ENCODE results near the gene KRTAP5-5.
"Not testable (repeated sequence)": the region's sequence is repeated elsewhere in the genome, so short reads cannot be mapped to it uniquely, and the experiment has no call there.

Gene KRTAP5-5

GRCh38 chr11:1660111-1660867, 30.7 kb downstream of the KRTAP5-5 start:
- no peak for DNase-seq

DNA sequence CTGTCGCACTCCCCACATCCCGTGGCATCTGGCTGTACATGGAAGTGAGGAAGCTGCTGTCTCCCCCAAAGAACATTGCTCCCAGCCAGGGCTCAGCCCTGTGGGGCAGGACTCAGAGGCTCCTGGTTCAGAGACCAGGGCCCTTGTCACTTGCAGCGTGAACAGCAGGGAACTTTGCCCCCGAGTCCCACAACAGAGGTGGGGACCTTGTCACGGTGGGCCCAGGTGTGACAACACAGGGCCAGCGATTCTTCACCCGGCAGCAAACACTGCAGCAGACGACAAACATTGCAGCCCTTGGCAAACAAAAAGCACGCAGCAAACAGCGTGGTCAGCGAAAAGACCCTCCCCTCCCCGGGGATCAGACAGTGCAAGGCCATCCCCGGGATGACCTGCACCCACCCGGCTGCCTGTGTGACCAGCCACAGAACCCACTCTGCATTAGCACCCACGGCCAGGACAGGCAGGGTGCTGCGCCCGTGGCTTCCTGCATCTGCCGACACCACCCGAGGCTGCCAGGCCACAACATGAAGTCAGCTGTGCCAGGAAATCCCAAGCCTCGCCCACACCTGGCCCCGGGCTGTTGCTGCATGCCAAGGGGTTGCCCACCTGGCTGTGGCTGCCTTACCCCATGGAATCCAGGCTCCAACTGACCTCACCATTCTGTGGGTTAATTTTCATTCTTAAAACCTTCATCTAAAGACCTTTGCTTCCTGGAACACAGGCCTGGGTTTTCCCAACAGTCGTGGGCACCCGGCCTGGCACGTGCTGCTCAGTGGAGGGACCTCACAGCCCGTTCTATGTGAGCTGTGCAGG, 32.1 kb downstream of the KRTAP5-5 start:
- not testable (repeated sequence) for DNase-seq

GRCh38 chr11:1662699-1663283, 33.2 kb downstream of the KRTAP5-5 start:
- not testable (repeated sequence) for DNase-seq

GRCh38 chr11:1665313-1665712, 35.7 kb downstream of the KRTAP5-5 start:
- DNase-seq = no peak

- no peak for DNase-seq
Observed at GRCh38 chr11:1667121-1667850, 37.7 kb downstream of the KRTAP5-5 start.

DNA sequence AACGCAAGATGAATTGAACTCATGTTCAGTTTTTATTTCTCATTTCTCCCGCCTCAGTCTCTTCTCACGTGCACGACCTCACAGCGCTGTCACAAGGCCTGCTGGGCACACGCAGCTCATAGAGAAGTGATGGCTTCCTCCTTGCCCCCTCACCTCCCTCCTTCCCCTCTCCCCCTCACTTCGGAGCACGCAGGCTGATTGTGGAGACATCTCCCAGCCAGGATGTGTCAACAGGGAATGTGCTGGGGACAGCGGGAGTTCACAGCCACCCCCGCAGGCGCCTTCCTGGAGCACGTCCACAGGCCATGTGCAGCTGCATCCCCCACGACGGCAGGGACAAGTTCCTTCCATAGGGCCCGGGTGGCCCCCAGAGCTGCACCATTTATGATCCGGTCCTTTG, 38.3 kb downstream of the KRTAP5-5 start:
- no peak for DNase-seq

DNA sequence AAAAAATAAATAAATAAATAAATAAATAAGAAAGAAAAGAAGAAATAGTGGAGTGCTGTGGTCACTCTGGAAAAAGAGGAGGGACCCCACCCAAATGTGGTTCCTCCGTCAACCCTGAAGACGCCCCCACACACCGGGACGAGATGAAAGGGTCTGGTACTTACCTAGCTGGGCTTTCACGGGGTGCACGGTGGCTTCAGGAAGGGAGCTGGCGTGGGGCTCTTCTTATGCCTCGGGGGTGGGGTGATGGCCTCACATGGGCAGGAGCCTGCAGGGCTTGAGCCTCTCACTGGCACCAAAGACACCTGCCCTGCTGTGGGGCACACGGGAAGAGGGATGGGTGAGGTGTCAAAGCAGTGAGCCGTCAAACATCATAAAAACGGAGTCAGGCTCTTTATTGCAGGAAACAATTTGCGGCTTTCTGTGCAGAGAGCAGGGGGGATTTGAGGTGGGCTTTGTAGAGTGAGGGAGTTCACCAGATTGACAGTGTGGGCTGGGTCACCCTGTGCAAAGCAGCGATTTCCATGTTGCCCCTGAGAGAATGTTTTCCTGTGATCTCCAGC, 39.4 kb downstream of the KRTAP5-5 start:
- no peak for DNase-seq

- no peak for DNase-seq
Observed at GRCh38 chr11:1669546-1670218, 40.1 kb downstream of the KRTAP5-5 start.

DNA sequence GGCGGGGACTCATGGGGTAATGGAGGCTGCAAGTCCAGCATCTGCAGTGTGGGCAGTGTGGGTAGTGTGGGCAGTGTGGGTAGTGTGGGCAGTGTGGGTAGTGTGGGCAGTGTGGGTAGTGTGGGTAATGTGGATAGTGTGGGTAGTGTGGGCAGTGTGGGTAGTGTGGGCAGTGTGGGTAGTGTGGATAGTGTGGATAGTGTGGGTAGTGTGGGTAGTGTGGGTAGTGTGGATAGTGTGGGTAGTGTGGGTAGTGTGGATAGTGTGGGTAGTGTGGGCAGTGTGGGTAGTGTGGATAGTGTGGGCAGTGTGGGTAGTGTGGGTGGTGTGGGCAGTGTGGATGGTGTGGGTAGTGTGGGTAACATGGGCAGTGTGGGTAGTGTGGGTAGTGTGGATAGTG, 40.9 kb downstream of the KRTAP5-5 start:
- DNase-seq = not testable (repeated sequence)

- DNase-seq = no peak
Observed at GRCh38 chr11:1670905-1671371, 41.4 kb downstream of the KRTAP5-5 start.

GRCh38 chr11:1671658-1672057, 42.1 kb downstream of the KRTAP5-5 start:
- DNase-seq = no peak

- DNase-seq = no peak
Observed at GRCh38 chr11:1672613-1673350, 43.2 kb downstream of the KRTAP5-5 start.

DNA sequence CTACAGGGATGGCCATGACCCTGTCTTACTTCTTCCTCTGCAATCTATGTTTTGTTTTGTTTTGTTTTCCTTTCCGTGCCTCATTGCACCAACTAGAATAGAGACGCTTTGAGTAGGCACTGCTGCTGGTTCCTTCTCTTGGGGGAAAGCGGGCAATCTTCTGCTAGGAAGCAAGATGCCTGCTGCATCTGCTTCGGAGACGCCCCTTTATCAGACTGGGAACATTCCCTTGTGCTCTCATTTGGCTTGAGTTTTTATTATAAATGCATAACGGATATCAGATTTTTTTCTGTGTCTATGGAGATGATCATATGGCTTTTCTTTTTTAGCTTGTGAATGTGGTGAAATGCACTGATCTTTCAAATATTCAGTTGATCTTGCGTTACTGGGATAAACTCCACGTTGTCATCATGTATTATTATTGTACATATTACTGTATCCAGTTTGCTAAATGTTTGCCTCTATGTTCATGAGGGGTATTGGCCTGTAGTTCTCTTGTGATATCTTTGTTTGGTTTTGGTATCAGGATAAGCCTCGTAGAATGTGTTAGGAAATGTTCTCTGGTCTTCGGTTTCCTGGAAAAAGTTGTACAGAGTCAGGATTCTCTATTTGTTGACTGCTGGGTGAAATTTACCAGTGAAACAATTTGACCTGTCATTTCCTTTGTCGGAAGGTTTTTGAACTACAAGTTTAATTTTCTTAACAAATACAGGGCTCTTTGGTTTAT, 44.0 kb downstream of the KRTAP5-5 start:
- no peak for DNase-seq

- DNase-seq = no peak
Observed at GRCh38 chr11:1674173-1675131, 44.9 kb downstream of the KRTAP5-5 start.

DNA sequence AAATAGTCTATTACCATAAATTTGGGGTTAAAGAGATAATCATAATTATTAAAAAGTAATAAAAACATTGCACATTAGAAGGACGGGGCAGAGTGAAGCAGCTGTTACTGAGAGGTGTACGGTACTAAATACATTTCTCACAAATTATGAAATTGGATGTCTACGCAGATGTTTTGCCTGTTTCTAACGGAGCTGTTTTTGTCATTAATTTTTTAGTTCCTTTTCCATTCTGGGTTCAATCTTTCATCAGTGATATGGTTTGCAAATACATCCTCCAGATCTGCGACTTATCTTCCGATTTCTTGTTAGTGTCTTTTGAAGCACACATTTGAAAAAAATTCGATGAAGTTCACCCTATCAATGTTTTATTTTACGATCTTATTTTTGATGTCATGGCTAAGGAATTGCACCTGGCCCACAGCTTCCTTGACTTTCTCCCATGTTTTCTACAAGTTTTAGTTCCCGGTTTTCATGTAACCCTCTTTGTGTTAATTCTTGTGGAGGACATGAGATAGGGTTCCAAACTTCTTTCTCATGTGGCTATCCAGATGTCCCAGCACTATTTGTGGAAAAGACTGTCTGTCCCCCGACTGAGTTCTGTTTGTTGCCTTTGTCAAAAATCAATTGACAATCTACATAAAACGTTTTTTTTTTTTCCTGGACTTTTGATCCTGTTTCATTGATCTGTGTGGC, 46.1 kb downstream of the KRTAP5-5 start:
- no peak for DNase-seq

- no peak for DNase-seq
Observed at GRCh38 chr11:1676229-1676740, 46.7 kb downstream of the KRTAP5-5 start.

GRCh38 chr11:1679881-1680280, 50.3 kb downstream of the KRTAP5-5 start:
- DNase-seq = no peak
